GM18870 (cell line): ENCODE data around the gene ABAT.

ENCODE experiments used
- ATAC-seq: cut with Tn5 transposase; IDR thresholded peaks from one replicate; pipeline ENCODE4 v1.9.1; 2021; ENCODE audit warnings: moderate library complexity; ENCODE audit not compliant: unreplicated experiment

Gene ABAT

GRCh38 chr16:8808009-8808408 is 133.6 kb downstream of the ABAT start:
- no peak for ATAC-seq

DNA sequence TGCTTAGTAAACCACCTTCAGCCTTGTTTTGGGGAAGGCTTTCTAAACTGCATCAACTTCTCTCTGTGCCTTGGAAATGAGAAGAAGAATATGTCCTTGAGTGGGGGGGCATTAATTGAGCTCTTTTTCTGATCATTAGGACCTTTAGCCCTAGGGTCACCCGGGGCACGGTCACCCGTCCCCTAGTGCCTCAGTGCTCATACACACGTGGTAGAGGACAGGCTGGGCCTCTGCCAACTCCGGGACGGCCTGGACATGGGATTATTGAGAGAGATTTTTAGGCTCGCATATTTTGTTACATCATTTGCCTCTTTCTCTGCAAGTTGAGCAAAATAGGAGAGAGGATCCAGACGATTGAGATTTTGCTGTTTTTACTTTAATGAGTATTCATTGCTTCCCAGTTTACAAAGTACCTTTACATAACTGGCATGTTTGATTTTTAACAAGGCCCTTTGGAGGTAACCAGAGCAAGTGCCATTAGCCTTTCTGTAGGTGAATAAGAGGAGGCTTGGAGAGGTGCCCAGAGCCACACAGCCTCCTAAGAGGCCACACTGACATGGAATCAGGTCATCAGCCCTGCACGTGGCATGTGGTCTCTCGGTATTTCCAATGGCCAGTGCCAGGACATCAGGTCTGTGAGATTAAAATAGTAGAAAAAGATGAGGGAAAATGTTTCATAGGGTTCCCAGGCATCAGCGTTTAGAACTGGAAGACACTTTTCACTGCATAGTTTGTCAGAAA is 134.4 kb downstream of the ABAT start:
- no peak for ATAC-seq

DNA sequence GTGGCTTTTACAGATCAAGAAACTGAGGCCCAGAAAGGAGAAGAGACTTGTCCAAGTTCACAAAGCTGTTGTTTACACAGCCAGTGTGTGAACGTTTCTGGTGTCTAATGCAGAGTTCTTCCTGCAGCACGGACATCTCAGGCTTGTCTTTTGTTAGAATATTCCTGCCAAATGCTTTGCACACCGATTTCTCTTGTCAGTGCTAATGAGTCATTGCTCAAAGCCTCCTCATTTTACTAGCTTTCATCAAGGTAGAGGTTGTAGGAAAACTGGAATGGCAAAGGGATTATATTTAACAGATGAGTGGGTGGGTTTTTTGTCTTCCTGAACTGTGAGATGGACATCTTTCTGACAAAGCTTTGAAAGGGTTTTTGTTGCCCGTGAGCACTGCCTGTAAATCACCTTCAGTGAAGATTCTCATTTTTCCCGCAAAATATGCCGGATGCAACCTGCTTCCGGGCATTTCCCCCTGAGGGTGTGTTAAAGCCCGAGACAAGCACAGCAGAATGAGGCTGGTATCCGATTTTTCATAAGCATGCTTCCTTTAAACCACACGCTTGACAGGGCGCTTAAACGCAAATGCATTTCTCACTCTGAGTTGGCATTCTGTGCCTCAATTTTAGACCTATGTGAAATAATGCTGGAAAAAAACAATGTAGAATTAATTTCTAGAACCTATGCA is 137.9 kb downstream of the ABAT start:
- ATAC-seq, result no peak

DNA sequence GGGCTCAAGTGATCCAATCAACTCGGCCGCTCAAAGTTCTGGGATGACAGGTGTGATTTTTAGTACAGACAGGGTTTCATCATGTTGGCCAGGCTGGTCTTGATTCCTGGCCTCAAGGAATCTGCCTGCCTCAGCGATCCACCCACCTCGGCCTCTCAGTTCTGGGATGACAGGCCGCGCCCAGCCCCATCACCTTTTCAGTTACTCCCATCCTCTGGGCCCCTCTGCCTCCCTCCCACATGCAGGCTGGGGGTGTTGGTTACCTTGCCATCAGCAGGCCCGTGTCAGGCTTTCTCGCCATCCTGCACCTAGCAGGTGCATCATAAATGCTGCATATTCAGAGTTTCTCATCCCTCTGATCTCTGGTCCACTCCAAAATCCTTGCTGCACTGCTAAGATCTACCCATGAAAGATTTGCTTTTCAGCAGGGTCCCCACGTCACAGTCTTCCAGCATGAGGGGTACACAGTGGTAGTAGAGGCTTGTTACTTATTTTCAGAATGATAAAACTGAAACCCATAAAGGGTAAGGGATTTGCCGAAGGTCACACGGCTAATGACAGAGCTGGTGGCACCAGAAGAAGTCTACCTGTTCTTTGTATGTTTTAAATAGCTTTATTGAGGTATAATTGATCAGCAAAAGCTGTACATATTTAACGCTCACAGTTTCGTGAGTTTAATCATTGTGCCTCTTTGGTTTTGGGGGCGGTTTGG is 139.8 kb downstream of the ABAT start:
- no peak for ATAC-seq

DNA sequence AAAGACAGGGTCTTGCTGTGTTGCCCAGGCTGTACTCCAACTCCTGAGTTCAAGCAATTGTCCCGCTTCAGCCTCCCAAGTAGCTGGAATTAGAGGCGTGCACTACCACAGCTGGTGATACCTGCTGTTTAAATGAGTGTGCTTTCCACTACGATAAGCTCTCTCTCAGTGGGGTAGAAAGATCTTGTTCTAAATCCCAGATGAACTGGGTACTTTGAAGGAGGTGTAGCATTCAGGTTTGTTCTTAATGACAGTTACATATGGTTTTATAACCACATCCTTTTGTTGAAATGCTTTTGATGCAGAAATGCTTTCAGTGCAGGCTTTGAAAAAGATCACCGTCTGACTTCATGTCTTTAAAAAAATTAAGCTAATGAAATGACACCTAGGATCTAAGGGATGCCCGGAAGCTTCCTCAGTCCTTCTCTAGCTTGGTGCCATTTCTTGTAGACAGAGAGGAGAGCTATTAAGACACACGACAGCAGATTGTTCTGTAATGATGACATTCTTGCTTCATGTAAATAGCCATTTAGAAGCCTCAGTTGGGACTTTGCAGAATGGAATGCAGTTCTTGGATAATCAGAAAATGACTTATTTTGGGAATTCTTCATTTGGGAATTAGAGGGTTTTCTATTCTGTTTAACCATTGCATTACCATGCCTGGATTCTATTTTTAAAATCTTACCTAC is 142.7 kb downstream of the ABAT start:
- ATAC-seq, result no peak

- ATAC-seq, result no peak
These were observed 144.3 kb downstream of the ABAT start for GRCh38 chr16:8818504-8819270.

GRCh38 chr16:8819411-8820034 is 145.1 kb downstream of the ABAT start:
- no peak for ATAC-seq

- ATAC-seq, result no peak
These were observed 148.0 kb downstream of the ABAT start for GRCh38 chr16:8822403-8822802.

GRCh38 chr16:8826278-8826879 is 152.0 kb downstream of the ABAT start:
- no peak for ATAC-seq

- ATAC-seq, result no peak
These were observed 154.2 kb downstream of the ABAT start for GRCh38 chr16:8828541-8829165.

- no peak for ATAC-seq
These were observed 157.0 kb downstream of the ABAT start for GRCh38 chr16:8831450-8831849.

GRCh38 chr16:8831871-8832716 is 157.7 kb downstream of the ABAT start:
- no peak for ATAC-seq

GRCh38 chr16:8832717-8833105 is 158.3 kb downstream of the ABAT start:
- ATAC-seq, result no peak
